Renal pelvis (tissue), 4 donors: ENCODE measurements around the gene STEAP4. TPM values are rescaled to one million over a fixed set of nuclear protein-coding genes. Genes with fewer than 3 reads are reported as not detected.
"Not testable (repeated sequence)": the region's sequence is repeated elsewhere in the genome, so short reads cannot be mapped to it uniquely, and the experiment has no call there.

ENCODE experiments used
- DNase-seq: peaks from one replicate; pipeline ENCODE4 v3.0.0-alpha.2; 2013
- polyA plus RNA-seq, 3 donors: library from polyadenylated mRNA; unstranded; fragments of 120-200 nt; gene quantifications; one replicate each; pipeline ENCODE4 v1.2.1, GENCODE V29; 2013; ENCODE audit not compliant: insufficient read length in 3 of 3

Gene STEAP4
- polyA plus RNA-seq, 3 donors, result 0.14 to 0.19 (median 0.14) TPM

DNA sequence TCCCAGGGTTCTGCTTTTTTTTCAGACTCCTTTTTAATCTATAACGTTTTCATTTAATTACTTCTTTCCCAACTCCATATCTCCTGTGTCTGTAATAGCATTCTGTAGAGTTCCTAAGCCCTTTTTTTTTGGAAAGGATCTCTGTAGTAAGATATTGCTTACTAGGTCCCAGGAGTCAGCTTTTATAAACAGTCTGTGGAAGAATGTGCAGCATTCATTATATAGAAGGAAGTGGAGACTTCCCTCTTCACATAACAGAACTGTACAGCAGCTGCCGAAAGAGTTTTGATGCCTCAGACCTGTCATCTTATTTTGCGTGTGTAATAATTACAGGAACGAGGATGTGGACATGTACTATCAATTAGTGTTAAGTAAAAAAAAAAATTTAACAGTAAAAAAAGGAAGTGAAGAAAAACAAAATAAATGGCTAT lies 7.4 kb upstream of the STEAP4 start:
- DNase-seq, result no peak

DNA sequence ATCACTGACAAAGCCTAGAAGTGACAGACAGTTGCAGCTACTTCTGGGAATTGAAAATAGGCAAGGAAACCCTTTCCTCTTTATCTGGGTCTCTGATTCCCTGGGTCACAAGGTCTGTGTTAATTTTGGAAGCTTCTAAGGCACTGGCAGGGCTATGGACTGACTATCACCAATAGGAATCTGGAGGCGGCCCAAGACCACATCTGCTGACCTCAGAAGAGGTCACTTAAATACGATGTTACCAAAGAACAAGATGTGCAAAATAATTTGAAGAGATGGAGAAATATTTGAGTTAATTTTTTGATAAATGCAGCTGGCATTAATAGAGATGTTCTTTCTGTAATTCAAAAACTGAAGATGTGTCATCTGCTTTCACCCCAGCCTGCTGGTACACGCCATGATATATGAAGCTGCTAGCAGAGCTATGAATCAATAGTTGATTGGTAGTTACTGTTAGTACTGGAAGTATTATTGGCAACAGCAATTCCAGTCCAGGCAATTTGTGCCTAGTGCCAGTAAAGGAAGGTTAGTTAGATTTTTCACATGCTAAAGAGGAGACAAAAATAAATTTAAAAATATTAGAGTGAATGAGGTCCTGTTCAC lies 5.5 kb upstream of the STEAP4 start:
- no peak for DNase-seq

DNA sequence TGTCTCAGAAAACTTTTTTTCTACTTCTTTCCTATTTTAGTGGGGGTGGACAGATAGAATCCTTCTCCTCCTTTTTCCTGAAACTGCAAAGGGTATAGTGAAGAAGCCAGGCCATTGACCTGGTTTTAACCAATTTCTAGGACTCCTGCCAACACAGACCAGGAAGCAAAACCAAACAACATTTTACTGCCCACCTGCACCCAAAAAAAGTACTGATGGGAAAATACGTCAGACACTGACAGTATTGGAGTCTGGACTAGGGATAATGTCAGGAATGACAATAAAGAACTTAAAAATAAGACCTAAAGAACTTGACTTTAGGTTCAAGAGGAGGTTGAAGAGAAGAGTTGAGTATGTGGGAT lies 5.0 kb upstream of the STEAP4 start:
- no peak for DNase-seq

DNA sequence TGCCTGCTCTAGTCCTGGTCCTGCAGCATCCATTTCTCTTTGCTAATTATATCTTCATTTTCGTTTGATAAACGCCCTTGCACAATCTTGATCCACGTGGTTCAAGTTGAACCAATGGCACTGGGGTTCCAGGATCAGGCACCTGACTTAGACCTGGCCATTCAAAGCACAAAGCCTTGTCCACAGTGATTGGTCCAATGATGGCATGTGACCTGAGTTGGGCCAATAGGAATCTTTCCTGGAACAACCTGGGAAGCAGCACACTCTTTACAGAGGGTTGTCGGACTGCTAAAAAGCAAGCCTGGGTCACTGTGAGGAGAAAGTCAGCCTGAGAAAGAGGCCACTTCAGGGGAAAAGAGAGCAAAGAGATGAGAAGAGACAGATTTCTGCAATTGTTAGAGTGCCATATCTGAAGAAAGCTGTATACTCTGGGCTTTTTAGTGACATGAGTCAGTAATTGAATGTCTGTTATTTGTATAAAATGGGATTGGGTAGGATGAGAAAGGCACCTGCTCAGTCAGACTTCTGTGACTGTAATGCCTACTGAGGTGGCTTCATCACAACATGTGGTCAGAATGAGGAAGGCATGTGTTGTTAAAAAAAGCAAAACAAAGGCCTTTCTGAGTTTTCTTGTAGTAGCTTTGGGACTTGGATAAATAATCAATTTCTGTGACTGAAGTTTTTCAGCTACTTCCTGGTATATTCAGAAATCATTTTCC lies 4.4 kb upstream of the STEAP4 start:
- no peak for DNase-seq

DNA sequence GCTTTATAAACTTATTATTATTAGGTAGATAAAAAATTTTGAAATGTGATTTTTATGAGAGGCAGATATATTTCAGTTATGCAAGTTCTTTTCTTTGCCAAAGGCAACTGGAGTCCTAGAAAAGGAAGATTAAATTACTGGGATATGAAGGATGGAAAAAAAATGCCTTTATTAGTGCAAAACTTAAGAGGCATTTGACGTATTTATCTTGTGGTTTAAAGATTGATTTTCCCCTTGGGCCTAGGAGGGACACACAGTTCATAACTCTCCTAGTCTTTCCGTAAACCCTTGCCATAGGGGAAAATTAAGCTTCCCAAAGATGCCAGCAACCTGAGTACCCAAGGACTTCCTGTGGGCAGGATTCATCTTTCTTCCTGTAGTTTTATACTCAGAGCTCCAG lies 3.1 kb upstream of the STEAP4 start:
- no peak for DNase-seq

DNA sequence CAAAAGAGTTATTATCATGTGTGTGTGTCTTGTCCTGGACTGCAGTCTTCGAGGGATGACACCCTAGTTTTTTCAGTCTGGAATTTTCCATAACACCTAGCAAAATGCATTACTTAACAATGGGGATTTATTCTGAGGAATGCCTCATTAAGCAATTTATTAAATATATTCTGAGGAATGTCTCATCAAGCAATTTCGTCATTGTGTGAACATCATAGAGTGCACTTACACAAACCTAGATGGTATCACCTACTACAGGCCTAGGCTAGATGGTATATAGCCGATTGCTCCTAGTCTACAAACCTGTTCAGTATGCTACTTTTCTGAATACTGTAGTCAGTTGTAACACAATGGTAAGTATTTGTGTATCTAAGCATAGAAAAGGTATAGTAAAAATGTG lies 1.1 kb upstream of the STEAP4 start:
- no peak for DNase-seq

DNA sequence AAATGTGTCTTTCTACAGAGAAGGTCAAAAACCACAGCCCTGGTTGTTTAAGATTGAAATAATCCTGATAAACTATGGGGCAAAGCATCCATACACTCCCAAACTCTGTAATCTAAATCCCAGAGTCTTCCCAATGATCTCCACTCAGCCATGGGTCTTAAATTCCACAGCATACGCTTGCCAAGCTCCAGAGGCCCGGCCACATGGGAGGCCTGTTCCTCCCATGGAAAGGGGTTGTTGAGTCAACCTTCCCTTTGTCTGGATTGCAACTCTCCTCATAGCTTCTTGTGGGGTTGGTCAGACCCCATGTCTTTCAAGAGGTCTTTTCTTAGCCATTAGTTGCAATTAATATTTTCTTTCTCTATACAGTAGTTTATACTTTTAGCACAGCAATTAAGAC lies 718 bp upstream of the STEAP4 start:
- DNase-seq, result no peak

DNA sequence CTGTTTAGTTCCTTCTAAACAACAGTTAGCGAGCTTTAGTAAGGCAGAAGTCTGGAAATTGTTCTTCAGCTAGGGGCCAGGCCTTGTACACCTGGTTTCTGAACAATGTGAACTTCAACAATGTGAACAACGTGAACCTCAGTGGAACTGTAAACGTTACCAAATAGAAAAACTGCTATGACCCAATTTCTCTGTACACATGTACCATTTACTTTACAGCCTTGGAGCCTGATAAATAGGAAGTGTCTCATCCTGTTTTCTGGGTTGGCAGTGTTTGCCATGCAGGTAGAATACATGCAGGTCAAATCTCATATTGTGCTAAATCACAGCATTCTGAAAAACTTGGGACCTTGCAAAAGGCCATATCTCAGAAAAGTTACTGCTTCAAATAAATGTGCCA lies 1.6 kb downstream of the STEAP4 start:
- no peak for DNase-seq

DNA sequence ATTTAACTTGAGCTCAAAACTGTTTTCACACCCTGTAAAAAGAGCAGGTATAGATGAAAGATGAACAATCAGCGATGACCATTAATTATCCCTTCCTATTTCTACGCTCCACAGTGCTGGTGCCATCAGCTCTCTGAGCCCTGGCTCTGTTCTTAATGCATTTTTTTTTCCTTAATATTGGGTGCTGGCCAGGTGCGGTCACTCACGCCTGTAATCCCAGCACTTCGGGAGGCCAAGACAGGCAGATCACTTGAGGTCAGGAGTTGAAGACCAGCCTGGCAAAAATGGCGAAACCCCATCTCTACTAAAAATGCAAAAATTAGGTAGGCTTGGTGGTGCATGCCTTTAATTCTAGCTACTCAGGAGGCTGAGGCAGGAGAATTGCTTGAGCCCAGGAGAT lies 4.2 kb downstream of the STEAP4 start:
- no peak for DNase-seq

DNA sequence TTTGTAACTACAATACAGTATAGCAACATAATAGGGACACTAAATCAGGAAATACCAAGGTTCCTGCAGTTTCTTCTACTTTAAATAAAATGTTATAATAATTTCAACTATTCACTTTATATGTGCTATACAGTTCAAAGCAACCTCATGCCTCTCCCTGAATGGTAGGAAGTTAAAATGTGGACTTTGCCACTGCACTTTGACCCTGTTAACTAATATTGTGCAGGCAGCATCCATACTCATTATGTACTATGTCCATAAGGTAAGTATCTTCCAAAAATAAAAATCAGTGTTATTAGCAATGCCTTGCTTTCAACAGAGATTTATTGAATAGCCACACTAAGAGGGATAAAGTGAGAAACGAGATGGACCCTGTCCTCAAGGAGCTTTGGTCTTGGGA lies 4.8 kb downstream of the STEAP4 start:
- DNase-seq, result no peak

DNA sequence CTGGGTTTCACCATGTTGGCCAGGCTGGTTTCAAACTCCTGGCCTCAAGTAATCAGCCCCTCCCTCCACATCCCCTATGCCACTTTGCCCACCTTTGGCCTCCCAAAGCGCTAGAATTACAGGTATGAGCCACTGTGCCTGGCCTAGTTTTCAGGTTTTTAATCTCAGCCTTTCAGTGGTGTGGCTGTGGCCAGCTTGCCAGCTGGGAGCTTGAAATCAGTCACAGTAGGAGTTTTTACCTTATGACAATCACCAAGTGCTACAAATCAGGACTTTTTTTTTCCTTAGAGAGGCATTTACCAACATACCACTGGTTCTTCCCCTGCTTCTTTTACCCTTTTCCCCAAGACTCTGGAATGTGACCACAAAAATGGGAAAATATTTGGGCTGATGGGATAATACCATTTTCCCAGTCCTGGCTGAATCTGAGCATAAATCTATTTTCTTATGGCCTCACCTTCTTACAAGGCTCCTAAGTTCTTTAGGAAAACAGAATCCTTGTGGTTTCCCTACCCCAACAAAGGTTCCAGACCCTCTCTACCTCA lies 6.2 kb downstream of the STEAP4 start:
- no peak for DNase-seq

DNA sequence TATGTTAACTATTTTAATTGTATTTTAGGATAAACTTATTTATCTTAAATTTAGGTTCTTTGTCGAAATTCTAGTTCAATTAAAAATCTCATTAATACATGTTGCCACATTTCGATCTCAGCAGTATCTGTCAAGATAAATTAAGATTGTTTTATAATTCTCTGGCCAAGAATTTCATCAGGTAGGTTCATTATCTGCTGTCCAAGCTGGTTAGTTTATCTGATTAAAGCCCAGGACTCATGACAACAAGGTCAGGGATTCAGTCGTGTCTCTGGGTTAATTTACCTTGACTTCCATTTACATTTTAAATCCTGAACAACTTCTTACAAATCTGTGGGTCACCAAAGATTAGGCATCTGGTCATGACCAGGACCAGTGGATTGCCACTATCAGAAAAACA lies 7.6 kb downstream of the STEAP4 start:
- DNase-seq, result no peak

DNA sequence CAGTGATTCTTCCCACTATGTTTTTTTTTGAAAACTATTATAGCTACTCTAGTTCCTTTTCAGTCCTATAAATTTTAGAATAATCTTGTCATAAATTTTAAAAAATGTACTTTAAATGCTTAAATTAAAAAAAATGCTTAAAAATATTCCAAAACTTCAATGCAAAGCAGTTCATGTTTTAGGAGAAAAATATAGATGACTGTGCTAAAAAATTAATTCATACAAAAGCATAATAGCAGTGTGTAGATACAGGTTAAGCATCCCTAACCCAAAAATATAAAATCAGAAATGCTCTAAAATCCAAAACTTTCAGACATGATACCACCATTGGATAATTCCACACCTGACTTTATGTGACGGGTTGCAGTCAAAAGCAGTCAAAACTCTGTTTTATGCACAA lies 12.8 kb downstream of the STEAP4 start:
- no peak for DNase-seq

DNA sequence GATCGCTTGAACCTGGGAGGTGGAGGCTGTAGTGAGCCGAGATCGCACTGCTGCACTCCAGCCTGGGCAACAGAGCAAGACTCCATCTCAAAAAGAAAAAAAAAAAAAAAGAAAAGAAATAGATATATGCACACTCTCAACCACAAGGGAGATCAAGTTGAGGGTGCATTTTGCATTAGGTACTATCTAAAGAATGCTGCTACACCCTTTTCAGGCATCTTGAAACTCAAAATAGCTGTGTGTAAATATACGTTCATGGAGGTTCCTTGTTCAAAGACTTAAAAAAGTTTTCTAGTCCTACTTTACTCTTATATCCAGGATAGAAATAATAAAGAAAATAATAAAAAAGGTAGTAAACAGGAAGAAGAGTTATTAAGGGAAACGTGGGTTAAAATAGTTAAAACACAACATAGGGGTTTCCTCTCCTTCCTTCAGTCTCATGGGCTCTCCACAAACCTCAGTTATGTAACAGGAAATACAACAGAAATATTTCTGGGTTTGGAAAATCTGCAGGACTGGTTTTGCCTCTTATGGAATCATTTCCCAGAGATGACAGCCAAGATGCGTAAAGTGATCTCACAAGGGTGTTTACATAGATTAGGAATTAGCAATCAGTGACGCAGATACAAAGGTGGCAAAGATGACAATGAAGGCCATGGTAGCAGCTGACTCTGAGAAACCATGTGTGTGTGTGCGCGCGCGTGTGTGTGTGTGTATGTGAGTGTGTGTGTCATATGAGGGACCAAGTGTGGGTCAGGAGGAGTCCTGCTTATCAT lies 15.1 kb downstream of the STEAP4 start:
- no peak for DNase-seq

DNA sequence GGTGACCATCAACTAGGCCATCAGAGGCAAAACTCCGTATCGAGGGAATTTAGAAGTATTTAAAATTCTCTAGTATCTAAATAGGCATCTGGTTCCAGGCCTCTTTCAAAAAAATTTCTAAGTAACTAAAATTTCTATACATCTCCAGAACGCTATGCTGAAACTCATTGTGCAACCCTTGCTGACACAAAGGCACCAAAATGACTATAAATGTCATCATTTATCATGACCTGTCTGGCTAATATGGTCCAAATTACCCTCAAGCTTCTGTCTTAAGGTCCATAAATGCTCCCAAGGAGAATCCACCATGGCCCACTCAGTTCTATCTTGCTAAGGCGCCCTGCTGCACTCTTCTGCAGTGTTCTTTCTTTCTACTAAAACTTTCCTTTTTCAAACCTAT lies 16.2 kb downstream of the STEAP4 start:
- no peak for DNase-seq

DNA sequence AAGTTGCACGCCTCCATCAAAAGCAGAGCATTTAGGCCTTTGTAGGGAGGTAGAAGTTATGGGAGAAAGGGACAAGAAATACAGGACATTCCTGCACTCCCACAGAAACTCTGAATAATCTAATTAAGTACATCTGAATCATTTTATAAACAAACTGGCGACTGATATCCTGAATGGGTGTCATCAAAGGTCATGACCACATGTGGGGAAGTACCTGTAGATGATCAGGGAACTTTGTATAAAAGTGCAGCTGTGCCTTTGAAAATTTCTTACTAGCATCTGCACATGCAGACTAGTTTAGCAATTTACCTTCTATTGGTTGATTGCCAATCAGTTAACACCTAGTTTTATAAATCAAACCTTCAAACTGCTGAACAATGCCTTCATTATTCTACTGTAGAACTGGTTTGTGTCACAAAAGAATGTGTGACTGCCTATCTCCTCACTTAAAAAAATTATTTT lies 17.1 kb downstream of the STEAP4 start:
- no peak for DNase-seq

DNA sequence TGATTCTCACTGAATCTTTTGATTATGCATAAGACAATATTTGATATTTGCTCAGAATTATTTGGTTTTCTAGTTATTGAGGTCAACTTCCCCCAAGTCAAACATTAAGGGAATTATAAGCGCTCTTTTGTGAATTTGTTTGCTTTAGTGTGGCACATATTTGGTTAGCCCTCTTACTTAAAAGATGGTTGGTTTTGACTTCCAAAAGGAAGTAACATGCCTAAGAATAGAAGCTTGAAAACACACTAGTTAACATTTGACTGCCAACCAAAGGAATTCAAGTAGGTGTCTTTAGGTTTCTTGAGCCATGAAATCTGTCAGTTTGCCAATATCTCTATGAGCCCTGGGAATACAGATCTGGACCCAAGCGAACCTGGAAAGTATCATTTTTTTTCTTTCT lies 24.9 kb downstream of the STEAP4 start:
- DNase-seq, result no peak

DNA sequence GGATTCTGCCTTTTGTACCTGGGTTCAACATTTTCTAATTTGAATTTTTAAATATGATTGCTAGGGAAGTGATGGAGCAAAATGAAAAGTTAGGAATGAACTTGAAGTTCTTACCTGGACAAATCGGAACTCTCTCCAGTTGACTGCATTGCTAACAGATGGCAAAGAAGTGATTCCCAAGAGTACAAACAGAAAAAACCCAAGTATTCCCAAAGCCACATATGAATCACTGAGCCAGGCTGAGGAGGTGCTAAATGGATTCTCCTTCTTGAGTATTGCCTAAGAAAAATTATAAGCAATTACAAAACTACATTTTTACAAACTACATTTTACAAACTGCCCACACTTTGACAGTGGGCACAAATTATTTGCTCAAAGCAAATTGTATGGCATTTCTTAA lies 25.9 kb downstream of the STEAP4 start:
- no peak for DNase-seq

DNA sequence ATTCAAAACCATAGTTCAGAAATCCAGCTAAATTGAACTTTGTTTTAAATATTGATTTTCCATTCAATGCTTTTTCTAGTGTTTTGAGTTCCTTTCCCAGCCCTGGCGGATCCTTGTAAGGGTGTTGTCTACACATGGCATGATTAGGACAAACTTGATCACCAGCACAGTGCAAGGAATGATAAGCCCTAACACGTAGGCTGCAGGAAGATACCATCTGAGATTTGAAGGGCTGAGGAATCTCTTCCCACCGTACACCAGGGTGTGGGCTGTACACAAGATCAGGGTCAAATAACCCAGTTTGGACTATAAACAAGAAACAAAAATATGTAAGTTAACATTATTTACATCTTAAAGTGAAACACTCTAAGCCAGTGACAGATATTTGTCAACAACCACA lies 27.4 kb downstream of the STEAP4 start:
- no peak for DNase-seq

DNA sequence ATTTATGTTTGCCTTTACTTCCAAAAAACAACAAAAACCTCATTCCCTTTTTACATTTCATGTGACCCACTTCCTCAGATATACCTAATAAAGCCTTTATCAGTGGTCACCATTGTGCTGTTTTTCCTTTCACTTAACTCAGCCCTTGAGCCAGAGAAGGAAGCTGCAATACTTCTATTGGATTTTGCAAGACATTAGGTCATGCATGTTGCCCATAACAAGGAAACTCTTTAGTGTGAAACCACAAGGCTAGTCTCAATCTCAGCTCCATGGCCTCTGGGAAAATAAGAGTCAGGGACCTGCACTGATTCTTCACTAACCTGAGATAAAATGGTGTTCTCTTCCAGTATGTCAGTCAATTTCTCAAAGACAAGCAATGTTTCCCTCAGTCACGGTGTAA lies 27.8 kb downstream of the STEAP4 start:
- DNase-seq, result no peak

DNA sequence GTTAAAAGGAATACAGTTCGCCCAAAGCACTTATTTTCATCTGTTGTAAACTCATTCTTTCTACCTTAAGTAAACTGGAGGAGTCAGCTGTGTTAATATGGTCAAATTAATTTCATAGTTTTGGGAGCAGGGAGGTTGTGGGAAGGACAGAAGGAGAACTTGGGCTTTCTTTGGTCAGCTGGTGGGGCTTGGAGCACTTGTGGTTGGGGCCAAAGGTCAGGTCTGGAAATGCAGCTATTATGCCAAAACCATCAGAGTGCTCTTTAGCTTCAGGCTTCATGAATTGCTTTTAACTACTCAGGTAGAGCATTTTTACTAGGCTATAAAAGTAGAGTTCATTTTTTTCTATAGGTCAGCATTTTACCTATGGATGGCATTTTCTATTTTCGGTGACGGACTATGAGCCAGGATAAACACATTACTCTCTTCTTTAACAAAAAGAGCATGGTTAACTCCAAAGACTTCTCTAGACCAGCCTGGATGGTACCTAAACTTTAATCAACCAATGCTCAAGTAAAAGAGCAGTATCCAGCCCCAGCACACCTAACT lies 30.0 kb downstream of the STEAP4 start:
- no peak for DNase-seq

DNA sequence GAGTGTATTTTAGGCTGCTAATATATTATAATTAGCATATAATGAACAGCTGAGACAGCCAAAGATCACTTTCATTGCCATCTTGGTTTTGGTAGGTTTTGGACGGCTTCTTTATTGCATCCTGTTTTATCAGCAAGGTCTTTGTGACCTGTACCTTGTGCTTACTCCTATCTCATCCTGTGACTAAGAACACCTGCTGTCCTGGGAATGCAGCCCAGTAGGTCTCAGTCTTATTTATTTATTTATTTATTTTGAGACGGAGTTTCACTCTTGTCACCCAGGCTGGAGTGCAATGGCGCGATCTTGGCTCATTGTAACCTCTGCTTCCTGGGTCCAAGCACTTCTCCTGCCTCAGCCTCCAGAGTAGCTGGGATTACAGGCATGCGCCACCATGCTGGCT lies 31.8 kb downstream of the STEAP4 start:
- DNase-seq, result not testable (repeated sequence)

DNA sequence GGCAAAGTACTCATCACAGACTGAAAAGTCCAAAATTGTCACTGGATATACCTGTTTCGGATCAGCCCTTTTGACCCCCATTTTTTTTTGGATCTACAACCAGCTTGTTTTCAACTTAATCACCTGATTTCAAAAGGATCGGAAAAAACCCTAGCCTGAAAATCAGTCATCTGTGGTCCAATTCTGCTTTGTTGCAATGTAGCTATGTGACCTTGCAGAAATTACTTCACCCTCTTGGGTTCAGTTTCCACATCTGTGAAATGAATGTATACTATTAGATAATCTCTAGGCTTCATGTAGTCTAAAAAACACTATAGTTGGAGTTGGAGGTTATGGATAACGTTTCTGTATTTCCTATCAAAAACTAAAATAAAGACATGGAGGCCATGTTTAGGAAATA lies 37.1 kb downstream of the STEAP4 start:
- DNase-seq, result no peak
